ENCODE results near the gene IQSEC2. TPM values are rescaled to one million over a fixed set of nuclear protein-coding genes. Genes with fewer than 3 reads are reported as not detected.
A peak's percentile ranks its signal among the peaks of the same experiment; 100 is the strongest.

Gene IQSEC2
- total RNA-seq, 1 donor from 2014 or later = 18.1 TPM

DNA sequence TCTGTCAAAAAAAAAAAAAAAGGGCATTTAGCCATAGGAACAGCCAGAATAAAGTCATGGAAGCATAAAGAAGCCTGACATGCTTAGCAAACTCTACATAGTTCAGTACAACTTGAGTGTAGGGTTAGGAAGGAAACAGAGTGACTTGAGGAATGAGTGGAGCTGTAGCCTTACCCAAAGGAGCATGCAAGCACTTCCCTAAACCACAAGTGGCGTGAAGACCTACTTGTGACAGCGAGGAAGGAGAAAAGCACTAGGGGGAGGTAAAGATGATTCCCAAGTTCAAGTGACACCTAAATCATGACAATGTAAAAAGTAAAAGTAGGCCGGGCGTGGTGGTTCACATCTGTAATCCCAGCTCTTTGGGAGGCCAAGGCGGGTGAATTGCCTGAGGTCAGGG lies 21.8 kb upstream of the IQSEC2 start:
- TF ChIP-seq, protein P1, sequence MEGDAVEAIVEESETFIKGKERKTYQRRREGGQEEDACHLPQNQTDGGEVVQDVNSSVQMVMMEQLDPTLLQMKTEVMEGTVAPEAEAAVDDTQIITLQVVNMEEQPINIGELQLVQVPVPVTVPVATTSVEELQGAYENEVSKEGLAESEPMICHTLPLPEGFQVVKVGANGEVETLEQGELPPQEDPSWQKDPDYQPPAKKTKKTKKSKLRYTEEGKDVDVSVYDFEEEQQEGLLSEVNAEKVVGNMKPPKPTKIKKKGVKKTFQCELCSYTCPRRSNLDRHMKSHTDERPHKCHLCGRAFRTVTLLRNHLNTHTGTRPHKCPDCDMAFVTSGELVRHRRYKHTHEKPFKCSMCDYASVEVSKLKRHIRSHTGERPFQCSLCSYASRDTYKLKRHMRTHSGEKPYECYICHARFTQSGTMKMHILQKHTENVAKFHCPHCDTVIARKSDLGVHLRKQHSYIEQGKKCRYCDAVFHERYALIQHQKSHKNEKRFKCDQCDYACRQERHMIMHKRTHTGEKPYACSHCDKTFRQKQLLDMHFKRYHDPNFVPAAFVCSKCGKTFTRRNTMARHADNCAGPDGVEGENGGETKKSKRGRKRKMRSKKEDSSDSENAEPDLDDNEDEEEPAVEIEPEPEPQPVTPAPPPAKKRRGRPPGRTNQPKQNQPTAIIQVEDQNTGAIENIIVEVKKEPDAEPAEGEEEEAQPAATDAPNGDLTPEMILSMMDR (IDR thresholded peaks at IDR 0.05; ENCODE audit: unreplicated experiment) = no peak
- Mint-ChIP-seq H3K4me1 (ENCODE audit: low read depth) (no peaks in the 10 kb centered on the region), H3K36me3 (ENCODE audit: insufficient read depth) (peaks cover 2% of the 10 kb centered on the region), H3K27ac (no peak overlapping the region), H3K4me3 (ENCODE audit: low read depth) (no peak overlapping the region), H3K9me3 (ENCODE audit: low read depth) (peaks cover 14% of the 10 kb centered on the region), H3K27me3 (no peaks in the 10 kb centered on the region)
- no peak for DNase-seq (ENCODE audit: low spot score, unreplicated experiment)

DNA sequence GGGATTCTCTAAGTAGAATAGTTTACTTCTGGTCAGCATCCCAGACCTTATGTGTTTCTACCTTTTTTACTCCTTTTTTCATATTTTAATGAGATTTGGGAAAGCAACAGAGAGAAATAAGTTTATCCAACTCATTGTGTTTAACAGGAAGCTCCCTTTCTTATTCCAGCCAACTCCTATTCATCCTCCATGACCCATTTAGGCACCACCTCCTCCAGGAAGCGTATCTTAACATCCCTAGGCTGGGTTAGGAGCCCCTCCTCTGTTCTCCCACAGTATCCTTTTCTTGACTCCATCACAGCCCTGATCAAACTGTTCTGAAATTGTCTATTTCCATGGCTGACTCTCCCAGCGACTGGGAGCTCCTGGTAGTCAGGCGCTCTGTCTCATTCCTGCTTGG lies 18.8 kb upstream of the IQSEC2 start:
- DNase-seq (ENCODE audit: low spot score, unreplicated experiment) = no peak
- Mint-ChIP-seq H3K9me3 (ENCODE audit: low read depth) (peaks cover 8% of the 10 kb centered on the region), H3K27me3 (no peaks in the 10 kb centered on the region), H3K27ac (peak overlapping the region; percentile 25), H3K4me3 (ENCODE audit: low read depth) (no peak overlapping the region), H3K4me1 (ENCODE audit: low read depth) (no peaks in the 10 kb centered on the region), H3K36me3 (ENCODE audit: insufficient read depth) (no peaks in the 10 kb centered on the region)
- TF ChIP-seq, protein P1 (IDR thresholded peaks at IDR 0.05; ENCODE audit: unreplicated experiment) = no peak

GRCh38 chrX:53294024-53294648 lies 12.8 kb upstream of the IQSEC2 start:
- Mint-ChIP-seq H3K9me3 (ENCODE audit: low read depth) (peaks cover 14% of the 10 kb centered on the region), H3K27ac (no peak overlapping the region), H3K36me3 (ENCODE audit: insufficient read depth) (peaks cover 1% of the 10 kb centered on the region), H3K4me1 (ENCODE audit: low read depth) (no peaks in the 10 kb centered on the region), H3K4me3 (ENCODE audit: low read depth) (no peak overlapping the region), H3K27me3 (no peaks in the 10 kb centered on the region)
- TF ChIP-seq, protein P1 (IDR thresholded peaks at IDR 0.05; ENCODE audit: unreplicated experiment) = no peak
- no peak for DNase-seq (ENCODE audit: low spot score, unreplicated experiment)

DNA sequence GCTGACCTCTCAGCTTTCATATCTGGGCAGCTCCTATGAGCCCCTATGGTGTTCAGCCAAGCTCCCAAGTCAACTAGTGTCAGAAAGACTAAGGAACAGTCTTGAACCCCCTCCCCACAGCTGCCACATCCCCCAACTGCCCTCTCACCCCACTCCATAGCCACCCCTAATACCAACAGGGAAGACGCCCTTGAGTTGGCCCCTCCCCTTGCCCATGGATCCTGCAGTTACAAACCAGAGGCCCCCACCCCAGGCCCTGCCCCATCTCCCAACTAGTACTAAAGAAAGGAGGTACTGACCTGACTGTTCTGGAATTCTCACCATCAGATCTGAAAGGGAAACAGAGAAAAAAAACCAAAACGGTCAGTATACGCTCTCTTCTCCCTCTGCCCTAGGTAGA lies 10.2 kb upstream of the IQSEC2 start:
- TF ChIP-seq, protein P1 (IDR thresholded peaks at IDR 0.05; ENCODE audit: unreplicated experiment) = no peak
- no peak for DNase-seq (ENCODE audit: low spot score, unreplicated experiment)
- no peak overlapping the region for H3K4me3 Mint-ChIP-seq (ENCODE audit: low read depth)
- H3K4me1 Mint-ChIP-seq (ENCODE audit: low read depth) = no peaks in the 10 kb centered on the region
- H3K27ac Mint-ChIP-seq = no peak overlapping the region
- H3K27me3 Mint-ChIP-seq = no peaks in the 10 kb centered on the region
- peaks cover 1% of the 10 kb centered on the region for H3K36me3 Mint-ChIP-seq (ENCODE audit: insufficient read depth)
- H3K9me3 Mint-ChIP-seq (ENCODE audit: low read depth) = peaks cover 6% of the 10 kb centered on the region

DNA sequence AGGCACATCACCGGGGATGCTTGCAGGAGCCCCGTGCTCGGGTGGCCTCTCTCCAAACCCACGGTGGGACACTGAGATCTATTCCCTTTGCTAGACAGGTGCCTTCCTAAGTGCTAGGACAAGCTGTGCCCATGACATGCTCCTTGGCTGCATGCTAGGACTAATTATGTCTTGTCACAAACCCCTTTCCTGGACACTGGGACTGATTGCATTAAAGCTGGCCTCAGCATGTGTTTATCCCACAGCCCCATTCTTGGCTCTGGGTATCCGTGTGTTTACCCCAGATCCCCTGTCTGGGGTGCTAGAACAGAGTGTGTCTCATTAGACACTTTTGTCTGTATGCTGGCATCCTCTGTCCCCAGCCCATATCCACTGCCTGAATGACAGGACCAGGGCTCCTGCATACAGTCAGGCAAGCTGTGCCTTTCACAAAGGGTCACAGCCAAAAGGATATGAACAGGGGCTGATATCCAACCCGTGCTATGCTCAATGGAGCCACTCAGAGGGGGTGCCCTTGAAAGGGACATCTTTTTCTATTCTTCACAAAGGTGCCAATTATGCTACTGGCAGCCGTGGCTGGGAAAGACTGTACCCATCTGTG lies 9.2 kb upstream of the IQSEC2 start:
- peaks cover 6% of the 10 kb centered on the region for H3K9me3 Mint-ChIP-seq (ENCODE audit: low read depth)
- H3K36me3 Mint-ChIP-seq (ENCODE audit: insufficient read depth) = peaks cover 1% of the 10 kb centered on the region
- DNase-seq (ENCODE audit: low spot score, unreplicated experiment) = no peak
- TF ChIP-seq, protein P1 (IDR thresholded peaks at IDR 0.05; ENCODE audit: unreplicated experiment) = no peak
- H3K27me3 Mint-ChIP-seq = no peaks in the 10 kb centered on the region
- peaks cover 1% of the 10 kb centered on the region for H3K4me1 Mint-ChIP-seq (ENCODE audit: low read depth)
- H3K27ac Mint-ChIP-seq = no peak overlapping the region
- H3K4me3 Mint-ChIP-seq (ENCODE audit: low read depth) = no peak overlapping the region
